H1 (cell line): ENCODE measurements around the gene TBX21. TPM values are rescaled to one million over a fixed set of nuclear protein-coding genes. Genes with fewer than 3 reads are reported as not detected.

Experiments used
- CTCF ChIA-PET: fragments of 300-600 bp; sonication (Branson Sonifier 250); formaldehyde crosslinking; loops from one replicate; lab custom pipeline; 2021; ENCODE audit not compliant: partially characterized antibody; lab: Charles Lee
- POLR2A ChIA-PET: fragments of 300-600 bp; sonication (Branson Sonifier 250); formaldehyde crosslinking; loops from one replicate; lab custom pipeline; 2021; ENCODE audit warnings: inconsistent platforms; ENCODE audit not compliant: partially characterized antibody; lab: Charles Lee
- DNase-seq, 2 experiments: peaks; one replicate each; pipeline versions ENCODE4 v3.0.0 to v3.0.0-alpha.2; 2010 to 2022; ENCODE audit warnings: low spot score in 2 of 2, low read depth in 1 of 2, mixed read lengths in 1 of 2
- FAIRE-seq: peaks from 2 replicates; lab custom pipeline; 2011; peaks lifted over from hg19 to GRCh38; lab: Jason Lieb, UNC
- H2AFZ ChIP-seq: 2 replicates; pipeline ENCODE4 v1.8.1; 2012; ENCODE audit warnings: low read length, inconsistent platforms
- H2AK5ac ChIP-seq: 2 replicates; pipeline ENCODE4 v1.6.1; 2013; ENCODE audit warnings: low read depth, low read length
- H2BK120ac ChIP-seq: replicated peaks from 2 replicates; pipeline ENCODE3; 2013; ENCODE audit warnings: low read depth, low read length, inconsistent platforms
- H2BK12ac ChIP-seq: 2 replicates; pipeline ENCODE4 v1.6.1; 2013; ENCODE audit warnings: low read depth, low read length
- H2BK15ac ChIP-seq: 2 replicates; pipeline ENCODE4 v1.6.1; 2013; ENCODE audit warnings: low read length
- H2BK20ac ChIP-seq: 2 replicates; pipeline ENCODE4 v1.6.1; 2013; ENCODE audit warnings: low read length
- H2BK5ac ChIP-seq: 2 replicates; pipeline ENCODE4 v1.6.1; 2013; ENCODE audit warnings: low read depth, low read length
- H3K14ac ChIP-seq: 2 replicates; pipeline ENCODE4 v1.6.1; 2013; ENCODE audit warnings: inconsistent platforms; ENCODE audit not compliant: insufficient read length
- H3K18ac ChIP-seq: 2 replicates; pipeline ENCODE4 v1.6.1; 2013; ENCODE audit warnings: low read length; ENCODE audit errors: extremely low read depth
- H3K23ac ChIP-seq: 2 replicates; pipeline ENCODE4 v1.6.1; 2013; ENCODE audit warnings: inconsistent platforms; ENCODE audit not compliant: insufficient read length
- H3K23me2 ChIP-seq: 2 replicates; pipeline ENCODE4 v1.6.1; 2013; ENCODE audit warnings: low read depth, low read length
- H3K27ac ChIP-seq: 2 replicates; pipeline ENCODE4 v1.6.1; 2011; ENCODE audit warnings: low read depth, low read length, inconsistent platforms
- H3K27me3 ChIP-seq, 4 experiments: replicated peaks in 1 of 4; 1 replicate in 1 of 4; 2 replicates in 3 of 4; pipeline versions ENCODE4 v1.6.1 to v1.8.1; 2011 to 2013; ENCODE audit warnings: low read length in 3 of 4, mild to moderate bottlenecking in 3 of 4, inconsistent platforms in 2 of 4, mixed read lengths in 2 of 4, moderate library complexity in 1 of 4; ENCODE audit not compliant: control insufficient read depth in 3 of 4, insufficient read depth in 3 of 4; ENCODE audit errors: extremely low read depth in 1 of 4
- H3K36me3 ChIP-seq, 4 experiments: 2 replicates each; pipeline versions ENCODE4 v1.6.1 to v1.8.1; 2011 to 2013; ENCODE audit warnings: mild to moderate bottlenecking in 4 of 4, low read length in 3 of 4, moderate library complexity in 2 of 4, control low read depth in 1 of 4, inconsistent platforms in 1 of 4; ENCODE audit not compliant: insufficient read depth in 4 of 4, control insufficient read depth in 2 of 4
- H3K4ac ChIP-seq: replicated peaks from 2 replicates; pipeline ENCODE3; 2013; ENCODE audit warnings: low read length, low read depth, mixed read lengths, inconsistent platforms; ENCODE audit not compliant: insufficient read length
- H3K4me1 ChIP-seq, 4 experiments: replicated peaks in 1 of 4; 1 replicate in 1 of 4; 2 replicates in 3 of 4; pipeline versions ENCODE4 v1.6.1 to v1.8.1; 2011 to 2013; ENCODE audit warnings: low read length in 3 of 4, inconsistent platforms in 2 of 4, mixed read lengths in 1 of 4; ENCODE audit not compliant: insufficient read depth in 4 of 4, control insufficient read depth in 3 of 4
- H3K4me2 ChIP-seq, 2 experiments: 2 replicates each; pipeline versions ENCODE4 v1.6.1 to v1.8.1; 2011 to 2013; ENCODE audit warnings: low read depth in 2 of 2, low read length in 2 of 2, control low read depth in 1 of 2, inconsistent platforms in 1 of 2, mild to moderate bottlenecking in 1 of 2; ENCODE audit not compliant: insufficient read depth in 1 of 2
- H3K4me3 ChIP-seq, 4 experiments: fragments of 200-600, 300-600 bp in 1 of 4; sonication (generic), shearing (Covaris generic), sonication (Bioruptor Twin) in 1 of 4; 2 replicates each; pipeline versions ENCODE4 v1.5.1 to v1.8.1; 2011 to 2016; ENCODE audit warnings: low read length in 4 of 4, low read depth in 3 of 4, control low read depth in 2 of 4, inconsistent platforms in 2 of 4, mild to moderate bottlenecking in 2 of 4, mixed read lengths in 1 of 4, moderate library complexity in 1 of 4; ENCODE audit not compliant: insufficient read depth in 2 of 4; ENCODE audit errors: extremely low read depth in 1 of 4
- H3K56ac ChIP-seq: replicated peaks from 2 replicates; pipeline ENCODE3; 2013; ENCODE audit warnings: low read depth, mild to moderate bottlenecking, mixed read lengths, low read length, inconsistent platforms; ENCODE audit not compliant: insufficient read length
- H3K79me1 ChIP-seq: 2 replicates; pipeline ENCODE4 v1.6.1; 2013; ENCODE audit warnings: low read depth, low read length, control low read depth
- H3K79me2 ChIP-seq, 2 experiments: 2 replicates each; pipeline versions ENCODE4 v1.6.1 to v1.8.1; 2012 to 2013; ENCODE audit warnings: low read length in 2 of 2, mild to moderate bottlenecking in 2 of 2, inconsistent platforms in 1 of 2; ENCODE audit not compliant: insufficient read depth in 2 of 2, control insufficient read depth in 1 of 2
- H3K9ac ChIP-seq, 4 experiments: replicated peaks in 1 of 4; 1 replicate in 1 of 4; 2 replicates in 3 of 4; pipeline versions ENCODE4 v1.6.1 to v1.8.1; 2011 to 2013; ENCODE audit warnings: low read depth in 3 of 4, low read length in 3 of 4, control low read depth in 2 of 4, mild to moderate bottlenecking in 2 of 4, moderate library complexity in 2 of 4, inconsistent platforms in 1 of 4; ENCODE audit errors: extremely low read depth in 1 of 4
- H3K9me3 ChIP-seq, 2 experiments: 2 replicates each; pipeline versions ENCODE4 v1.6.1 to v1.8.1; 2012 to 2013; ENCODE audit warnings: mild to moderate bottlenecking in 2 of 2, moderate library complexity in 2 of 2, control low read depth in 1 of 2, inconsistent platforms in 1 of 2, low read depth in 1 of 2, low read length in 1 of 2, mixed read lengths in 1 of 2; ENCODE audit not compliant: insufficient read depth in 2 of 2
- H4K20me1 ChIP-seq, 2 experiments: replicated peaks in 1 of 2; 2 replicates each; pipeline versions ENCODE3 to v1.8.1; 2011 to 2013; ENCODE audit warnings: inconsistent platforms in 2 of 2, low read length in 2 of 2, mild to moderate bottlenecking in 1 of 2; ENCODE audit not compliant: insufficient read depth in 2 of 2, control insufficient read depth in 1 of 2
- H4K5ac ChIP-seq: 2 replicates; pipeline ENCODE4 v1.6.1; 2013; ENCODE audit warnings: low read length, low read depth, mixed read lengths, inconsistent platforms; ENCODE audit not compliant: insufficient read length
- H4K8ac ChIP-seq: 2 replicates; pipeline ENCODE4 v1.8.0; 2013; ENCODE audit warnings: mild to moderate bottlenecking, moderate library complexity, low read length, inconsistent platforms; ENCODE audit not compliant: insufficient read depth; ENCODE audit errors: extremely low read depth
- H4K91ac ChIP-seq: replicated peaks from 2 replicates; pipeline ENCODE3; 2013; ENCODE audit warnings: low read length, mixed read lengths, inconsistent platforms; ENCODE audit not compliant: insufficient read length
- CBX5 ChIP-seq: fragments of 300-800, 300-1000 bp; sonication (generic); IDR thresholded peaks from 2 replicates; pipeline ENCODE4 v1.7.1; 2016; ENCODE audit warnings: antibody characterized with exemption, low read length, low read depth
- WGBS, 2 experiments: shearing (Covaris generic) in 1 of 2; methylation state at CpG; one replicate each; pipeline versions ENCODE4 v1.1.6 to v1.1.7; 2013 to 2015; ENCODE audit warnings: low lambda C conversion rate in 2 of 2, mixed read lengths in 2 of 2, inconsistent platforms in 1 of 2, low coverage in 1 of 2, missing lambda C conversion rate in 1 of 2; ENCODE audit not compliant: insufficient replicate concordance in 2 of 2, insufficient coverage in 1 of 2, insufficient read length in 1 of 2; ENCODE audit errors: extremely low coverage in 1 of 2, missing lambda C conversion rate in 1 of 2; 5-methylcytosine and 5-hydroxymethylcytosine counted together
- polyA plus RNA-seq, 7 experiments: library from polyadenylated mRNA; depleted of rRNA in 3 of 7; stranded (reverse) in 5 of 7; unstranded in 2 of 7; fragments of >200 nt in 5 of 7; fragments of 200-250 nt in 2 of 7; gene quantifications; 1 replicate in 5 of 7; 2 replicates in 1 of 7; 4 replicates in 1 of 7; pipeline versions ENCODE4 v1.2.1 to v1.2.3, GENCODE V29; 2011 to 2013; ENCODE audit warnings: missing spikeins in 2 of 7, mixed read lengths in 2 of 7
- total RNA-seq: library from RNA; stranded (reverse); fragmentation: NEBNext Ultra II Directional; extraction: Animal tissue kit (Norgen Biotek cat#: 25700); gene quantifications from 2 replicates; pipeline ENCODE4 v1.2.1, GENCODE V29; 2021

The TBX21 gene
- total and polyA plus RNA-seq, 2 of the 8 experiments (the other 6 are each of a cell fraction or from before 2014, with no cell fraction given) = not detected

- peaks cover under 1 to 20% (median 12%) of the 10 kb centered on the region in 4 experiments for H3K27me3 ChIP-seq
- peaks cover 0 to 11% (median 0%) of the 10 kb centered on the region in 4 experiments; a peak in 1 of 7 replicates for H3K4me1 ChIP-seq
- H3K79me2 ChIP-seq = no peaks in the 10 kb centered on the region
- H3K9ac ChIP-seq = no peak overlapping the region
- H2AFZ ChIP-seq = no peak overlapping the region
- ChIA-PET POLR2A (interaction anchor here (0.7 to 1.4 kb wide), 5 partner anchors 9 to 32 kb away, joined by 3 read pairs; no protein-coding TSS in a partner anchor), CTCF (interaction anchor here (1.0 to 24.7 kb wide), 4 partner anchors 11 to 39 kb away, joined by 3 to 441 read pairs (median 91); partner anchors contain the start of gene TBKBP1)
- H4K8ac ChIP-seq = no peak overlapping the region
- H3K9me3 ChIP-seq = no peaks in the 10 kb centered on the region
- no peak overlapping the region for H2BK120ac ChIP-seq
- DNase-seq (no peak), FAIRE-seq (no peak)
- H3K56ac ChIP-seq = no peak overlapping the region
- H4K5ac ChIP-seq = no peak overlapping the region
- no peak overlapping the region for H3K27ac ChIP-seq
- H2BK20ac ChIP-seq = no peak overlapping the region
- no peak overlapping the region for H2BK12ac ChIP-seq
- no peak overlapping the region for H4K91ac ChIP-seq
- no peaks in the 10 kb centered on the region for H3K79me1 ChIP-seq
- H3K4me2 ChIP-seq = no peak overlapping the region
- H3K18ac ChIP-seq = no peak overlapping the region
- no peak overlapping the region for H3K14ac ChIP-seq
- H2BK15ac ChIP-seq = peak overlapping the region; percentile 25; the same call in 1 of the 2 replicates
- H3K4ac ChIP-seq = no peak overlapping the region
- no peak overlapping the region for H2BK5ac ChIP-seq
- TF ChIP-seq CBX5 = no peak
- H3K23ac ChIP-seq = no peak overlapping the region
- no peaks in the 10 kb centered on the region for H4K20me1 ChIP-seq
- H3K36me3 ChIP-seq = no peaks in the 10 kb centered on the region
- no peaks in the 10 kb centered on the region; the same call in 1 of the 2 replicates for H3K23me2 ChIP-seq
- 80% methylated on average over 11 of the region's 12 CpGs; no CpG with 5 or more reads in 1 of the 2 experiments for WGBS, 2 experiments
- H3K4me3 ChIP-seq = no peak overlapping the region
- 0 out of 2 replicates have a peak overlapping the region, but pooled peaks have one; percentile 75 for H2AK5ac ChIP-seq
Measured at GRCh38 chr17:47726796-47727703, 6.0 kb upstream of the TBX21 start.
